Measurements from ENCODE around the gene HSD17B3. TPM values are rescaled to one million over a fixed set of nuclear protein-coding genes. Genes with fewer than 3 reads are reported as not detected.

The HSD17B3 gene
- total RNA-seq, 1 donor from 2014 or later: not detected

- Mint-ChIP-seq H3K27ac (no peak overlapping the region), H3K27me3 (no peaks in the 10 kb centered on the region), H3K9me3 (no peaks in the 10 kb centered on the region), H3K4me3 (no peak overlapping the region), H3K4me1 (ENCODE audit: unreplicated experiment) (peaks cover 18% of the 10 kb centered on the region), H3K36me3 (no peaks in the 10 kb centered on the region)
- TF ChIP-seq, protein P1, sequence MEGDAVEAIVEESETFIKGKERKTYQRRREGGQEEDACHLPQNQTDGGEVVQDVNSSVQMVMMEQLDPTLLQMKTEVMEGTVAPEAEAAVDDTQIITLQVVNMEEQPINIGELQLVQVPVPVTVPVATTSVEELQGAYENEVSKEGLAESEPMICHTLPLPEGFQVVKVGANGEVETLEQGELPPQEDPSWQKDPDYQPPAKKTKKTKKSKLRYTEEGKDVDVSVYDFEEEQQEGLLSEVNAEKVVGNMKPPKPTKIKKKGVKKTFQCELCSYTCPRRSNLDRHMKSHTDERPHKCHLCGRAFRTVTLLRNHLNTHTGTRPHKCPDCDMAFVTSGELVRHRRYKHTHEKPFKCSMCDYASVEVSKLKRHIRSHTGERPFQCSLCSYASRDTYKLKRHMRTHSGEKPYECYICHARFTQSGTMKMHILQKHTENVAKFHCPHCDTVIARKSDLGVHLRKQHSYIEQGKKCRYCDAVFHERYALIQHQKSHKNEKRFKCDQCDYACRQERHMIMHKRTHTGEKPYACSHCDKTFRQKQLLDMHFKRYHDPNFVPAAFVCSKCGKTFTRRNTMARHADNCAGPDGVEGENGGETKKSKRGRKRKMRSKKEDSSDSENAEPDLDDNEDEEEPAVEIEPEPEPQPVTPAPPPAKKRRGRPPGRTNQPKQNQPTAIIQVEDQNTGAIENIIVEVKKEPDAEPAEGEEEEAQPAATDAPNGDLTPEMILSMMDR (conservative IDR thresholded peaks at IDR 0.05): no peak
- no peak for DNase-seq (ENCODE audit: extremely low spot score, unreplicated experiment)
Observed at GRCh38 chr9:96202971-96203780, 98.8 kb downstream of the HSD17B3 start.

- no peak overlapping the region for H3K27ac Mint-ChIP-seq
- no peaks in the 10 kb centered on the region for H3K36me3 Mint-ChIP-seq
- no peak for DNase-seq (ENCODE audit: extremely low spot score, unreplicated experiment)
- TF ChIP-seq, protein P1 (conservative IDR thresholded peaks at IDR 0.05): no peak
- H3K4me1 Mint-ChIP-seq (ENCODE audit: unreplicated experiment): peaks cover 20% of the 10 kb centered on the region
- peaks cover 6% of the 10 kb centered on the region for H3K9me3 Mint-ChIP-seq
- no peak overlapping the region for H3K4me3 Mint-ChIP-seq
- peaks cover 6% of the 10 kb centered on the region for H3K27me3 Mint-ChIP-seq
Observed at GRCh38 chr9:96201140-96201539, 100.8 kb downstream of the HSD17B3 start.

GRCh38 chr9:96199006-96199405 lies 103.0 kb downstream of the HSD17B3 start:
- DNase-seq (ENCODE audit: extremely low spot score, unreplicated experiment): no peak
- Mint-ChIP-seq H3K9me3 (peaks cover 10% of the 10 kb centered on the region), H3K27me3 (peaks cover 6% of the 10 kb centered on the region), H3K4me1 (ENCODE audit: unreplicated experiment) (peaks cover 17% of the 10 kb centered on the region), H3K36me3 (no peaks in the 10 kb centered on the region), H3K27ac (no peak overlapping the region), H3K4me3 (no peak overlapping the region)
- TF ChIP-seq, protein P1 (conservative IDR thresholded peaks at IDR 0.05): no peak

DNA sequence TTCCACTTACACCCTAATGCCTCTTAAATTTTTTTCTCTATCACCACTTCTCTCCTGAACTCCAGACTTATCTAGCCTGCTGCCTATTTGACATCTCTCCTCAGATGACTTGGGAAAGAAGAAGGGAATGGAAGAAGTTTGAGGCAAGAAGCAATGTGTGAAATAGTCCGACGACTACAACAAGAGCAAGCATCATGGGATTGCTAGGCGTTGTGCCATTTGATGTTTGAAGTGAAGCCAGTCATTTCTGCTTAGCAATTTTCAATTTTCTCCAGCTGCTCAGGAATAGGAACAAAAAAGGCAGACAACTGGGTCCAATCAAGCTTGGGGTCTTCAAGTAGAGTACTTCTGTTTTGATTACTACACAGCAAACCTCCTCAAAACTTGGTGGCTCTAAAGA lies 106.4 kb downstream of the HSD17B3 start:
- DNase-seq (ENCODE audit: extremely low spot score, unreplicated experiment): no peak
- TF ChIP-seq, protein P1 (conservative IDR thresholded peaks at IDR 0.05): no peak
- peaks cover 27% of the 10 kb centered on the region for H3K9me3 Mint-ChIP-seq
- peaks cover 6% of the 10 kb centered on the region for H3K27me3 Mint-ChIP-seq
- H3K27ac Mint-ChIP-seq: no peak overlapping the region
- H3K36me3 Mint-ChIP-seq: peaks cover 4% of the 10 kb centered on the region
- no peak overlapping the region for H3K4me3 Mint-ChIP-seq
- H3K4me1 Mint-ChIP-seq (ENCODE audit: unreplicated experiment): peaks cover 10% of the 10 kb centered on the region

GRCh38 chr9:96193236-96193755 lies 108.7 kb downstream of the HSD17B3 start:
- Mint-ChIP-seq H3K9me3 (peaks cover 27% of the 10 kb centered on the region), H3K4me1 (ENCODE audit: unreplicated experiment) (peaks cover 10% of the 10 kb centered on the region), H3K4me3 (no peak overlapping the region), H3K27me3 (peaks cover 6% of the 10 kb centered on the region), H3K36me3 (peaks cover 4% of the 10 kb centered on the region), H3K27ac (no peak overlapping the region)
- DNase-seq (ENCODE audit: extremely low spot score, unreplicated experiment): no peak
- TF ChIP-seq, protein P1 (conservative IDR thresholded peaks at IDR 0.05): no peak
